H1 (cell line): ENCODE data around the gene LUC7L3. TPM values are rescaled to one million over a fixed set of nuclear protein-coding genes. Genes with fewer than 3 reads are reported as not detected.

Experiments
- CTCF ChIA-PET: fragments of 300-600 bp; sonication (Branson Sonifier 250); formaldehyde crosslinking; loops from one replicate; lab custom pipeline; 2021; ENCODE audit not compliant: partially characterized antibody; lab: Charles Lee
- POLR2A ChIA-PET: fragments of 300-600 bp; sonication (Branson Sonifier 250); formaldehyde crosslinking; loops from one replicate; lab custom pipeline; 2021; ENCODE audit warnings: inconsistent platforms; ENCODE audit not compliant: partially characterized antibody; lab: Charles Lee
- DNase-seq, 2 experiments: peaks; one replicate each; pipeline versions ENCODE4 v3.0.0 to v3.0.0-alpha.2; 2010 to 2022; ENCODE audit warnings: low spot score in 2 of 2, low read depth in 1 of 2, mixed read lengths in 1 of 2
- FAIRE-seq: peaks from 2 replicates; lab custom pipeline; 2011; peaks lifted over from hg19 to GRCh38; lab: Jason Lieb, UNC
- H2AFZ ChIP-seq: 2 replicates; pipeline ENCODE4 v1.8.1; 2012; ENCODE audit warnings: low read length, inconsistent platforms
- H2AK5ac ChIP-seq: 2 replicates; pipeline ENCODE4 v1.6.1; 2013; ENCODE audit warnings: low read depth, low read length
- H2BK120ac ChIP-seq: replicated peaks from 2 replicates; pipeline ENCODE3; 2013; ENCODE audit warnings: low read depth, low read length, inconsistent platforms
- H2BK12ac ChIP-seq: 2 replicates; pipeline ENCODE4 v1.6.1; 2013; ENCODE audit warnings: low read depth, low read length
- H2BK15ac ChIP-seq: 2 replicates; pipeline ENCODE4 v1.6.1; 2013; ENCODE audit warnings: low read length
- H2BK20ac ChIP-seq: 2 replicates; pipeline ENCODE4 v1.6.1; 2013; ENCODE audit warnings: low read length
- H2BK5ac ChIP-seq: 2 replicates; pipeline ENCODE4 v1.6.1; 2013; ENCODE audit warnings: low read depth, low read length
- H3K14ac ChIP-seq: 2 replicates; pipeline ENCODE4 v1.6.1; 2013; ENCODE audit warnings: inconsistent platforms; ENCODE audit not compliant: insufficient read length
- H3K18ac ChIP-seq: 2 replicates; pipeline ENCODE4 v1.6.1; 2013; ENCODE audit warnings: low read length; ENCODE audit errors: extremely low read depth
- H3K23ac ChIP-seq: 2 replicates; pipeline ENCODE4 v1.6.1; 2013; ENCODE audit warnings: inconsistent platforms; ENCODE audit not compliant: insufficient read length
- H3K23me2 ChIP-seq: 2 replicates; pipeline ENCODE4 v1.6.1; 2013; ENCODE audit warnings: low read depth, low read length
- H3K27ac ChIP-seq: 2 replicates; pipeline ENCODE4 v1.6.1; 2011; ENCODE audit warnings: low read depth, low read length, inconsistent platforms
- H3K27me3 ChIP-seq, 4 experiments: replicated peaks in 1 of 4; 1 replicate in 1 of 4; 2 replicates in 3 of 4; pipeline versions ENCODE4 v1.6.1 to v1.8.1; 2011 to 2013; ENCODE audit warnings: low read length in 3 of 4, mild to moderate bottlenecking in 3 of 4, inconsistent platforms in 2 of 4, mixed read lengths in 2 of 4, moderate library complexity in 1 of 4; ENCODE audit not compliant: control insufficient read depth in 3 of 4, insufficient read depth in 3 of 4; ENCODE audit errors: extremely low read depth in 1 of 4
- H3K36me3 ChIP-seq, 4 experiments: 2 replicates each; pipeline versions ENCODE4 v1.6.1 to v1.8.1; 2011 to 2013; ENCODE audit warnings: mild to moderate bottlenecking in 4 of 4, low read length in 3 of 4, moderate library complexity in 2 of 4, control low read depth in 1 of 4, inconsistent platforms in 1 of 4; ENCODE audit not compliant: insufficient read depth in 4 of 4, control insufficient read depth in 2 of 4
- H3K4ac ChIP-seq: replicated peaks from 2 replicates; pipeline ENCODE3; 2013; ENCODE audit warnings: low read length, low read depth, mixed read lengths, inconsistent platforms; ENCODE audit not compliant: insufficient read length
- H3K4me1 ChIP-seq, 4 experiments: replicated peaks in 1 of 4; 1 replicate in 1 of 4; 2 replicates in 3 of 4; pipeline versions ENCODE4 v1.6.1 to v1.8.1; 2011 to 2013; ENCODE audit warnings: low read length in 3 of 4, inconsistent platforms in 2 of 4, mixed read lengths in 1 of 4; ENCODE audit not compliant: insufficient read depth in 4 of 4, control insufficient read depth in 3 of 4
- H3K4me2 ChIP-seq, 2 experiments: 2 replicates each; pipeline versions ENCODE4 v1.6.1 to v1.8.1; 2011 to 2013; ENCODE audit warnings: low read depth in 2 of 2, low read length in 2 of 2, control low read depth in 1 of 2, inconsistent platforms in 1 of 2, mild to moderate bottlenecking in 1 of 2; ENCODE audit not compliant: insufficient read depth in 1 of 2
- H3K4me3 ChIP-seq, 4 experiments: fragments of 200-600, 300-600 bp in 1 of 4; sonication (generic), shearing (Covaris generic), sonication (Bioruptor Twin) in 1 of 4; 2 replicates each; pipeline versions ENCODE4 v1.5.1 to v1.8.1; 2011 to 2016; ENCODE audit warnings: low read length in 4 of 4, low read depth in 3 of 4, control low read depth in 2 of 4, inconsistent platforms in 2 of 4, mild to moderate bottlenecking in 2 of 4, mixed read lengths in 1 of 4, moderate library complexity in 1 of 4; ENCODE audit not compliant: insufficient read depth in 2 of 4; ENCODE audit errors: extremely low read depth in 1 of 4
- H3K56ac ChIP-seq: replicated peaks from 2 replicates; pipeline ENCODE3; 2013; ENCODE audit warnings: low read depth, mild to moderate bottlenecking, mixed read lengths, low read length, inconsistent platforms; ENCODE audit not compliant: insufficient read length
- H3K79me1 ChIP-seq: 2 replicates; pipeline ENCODE4 v1.6.1; 2013; ENCODE audit warnings: low read depth, low read length, control low read depth
- H3K79me2 ChIP-seq, 2 experiments: 2 replicates each; pipeline versions ENCODE4 v1.6.1 to v1.8.1; 2012 to 2013; ENCODE audit warnings: low read length in 2 of 2, mild to moderate bottlenecking in 2 of 2, inconsistent platforms in 1 of 2; ENCODE audit not compliant: insufficient read depth in 2 of 2, control insufficient read depth in 1 of 2
- H3K9ac ChIP-seq, 4 experiments: replicated peaks in 1 of 4; 1 replicate in 1 of 4; 2 replicates in 3 of 4; pipeline versions ENCODE4 v1.6.1 to v1.8.1; 2011 to 2013; ENCODE audit warnings: low read depth in 3 of 4, low read length in 3 of 4, control low read depth in 2 of 4, mild to moderate bottlenecking in 2 of 4, moderate library complexity in 2 of 4, inconsistent platforms in 1 of 4; ENCODE audit errors: extremely low read depth in 1 of 4
- H3K9me3 ChIP-seq, 2 experiments: 2 replicates each; pipeline versions ENCODE4 v1.6.1 to v1.8.1; 2012 to 2013; ENCODE audit warnings: mild to moderate bottlenecking in 2 of 2, moderate library complexity in 2 of 2, control low read depth in 1 of 2, inconsistent platforms in 1 of 2, low read depth in 1 of 2, low read length in 1 of 2, mixed read lengths in 1 of 2; ENCODE audit not compliant: insufficient read depth in 2 of 2
- H4K20me1 ChIP-seq, 2 experiments: replicated peaks in 1 of 2; 2 replicates each; pipeline versions ENCODE3 to v1.8.1; 2011 to 2013; ENCODE audit warnings: inconsistent platforms in 2 of 2, low read length in 2 of 2, mild to moderate bottlenecking in 1 of 2; ENCODE audit not compliant: insufficient read depth in 2 of 2, control insufficient read depth in 1 of 2
- H4K5ac ChIP-seq: 2 replicates; pipeline ENCODE4 v1.6.1; 2013; ENCODE audit warnings: low read length, low read depth, mixed read lengths, inconsistent platforms; ENCODE audit not compliant: insufficient read length
- H4K8ac ChIP-seq: 2 replicates; pipeline ENCODE4 v1.8.0; 2013; ENCODE audit warnings: mild to moderate bottlenecking, moderate library complexity, low read length, inconsistent platforms; ENCODE audit not compliant: insufficient read depth; ENCODE audit errors: extremely low read depth
- H4K91ac ChIP-seq: replicated peaks from 2 replicates; pipeline ENCODE3; 2013; ENCODE audit warnings: low read length, mixed read lengths, inconsistent platforms; ENCODE audit not compliant: insufficient read length
- HDAC2 ChIP-seq, 2 experiments: fragments of 300-600 bp in 1 of 2; sonication (generic) in 1 of 2; IDR thresholded peaks; 2 replicates each; pipeline ENCODE4 v1.6.1; 2011 to 2012; ENCODE audit warnings: low read depth in 2 of 2, low read length in 2 of 2, mild to moderate bottlenecking in 2 of 2, moderate library complexity in 2 of 2, borderline replicate concordance in 1 of 2, inconsistent platforms in 1 of 2
- MAFK ChIP-seq: IDR thresholded peaks from 2 replicates; pipeline ENCODE4 v1.6.1; 2012; ENCODE audit warnings: low read depth, mild to moderate bottlenecking, improper control_type of control experiment, low read length
- SIN3A ChIP-seq, 2 experiments: IDR thresholded peaks in 1 of 2; conservative IDR thresholded peaks in 1 of 2; 2 replicates each; pipeline ENCODE4 v1.6.1; 2011 to 2012; ENCODE audit warnings: low read length in 2 of 2, improper control_type of control experiment in 1 of 2, low read depth in 1 of 2, mild to moderate bottlenecking in 1 of 2
- TAF1 ChIP-seq: IDR thresholded peaks from 2 replicates; pipeline ENCODE4 v1.6.1; 2011; ENCODE audit warnings: mild to moderate bottlenecking, low read depth, low read length
- TBP ChIP-seq: IDR thresholded peaks from 2 replicates; pipeline ENCODE4 v1.6.1; 2011; ENCODE audit warnings: low read depth, low read length, improper control_type of control experiment
- ZNF274 ChIP-seq: IDR thresholded peaks from 2 replicates; pipeline ENCODE4 v1.7.0; 2012; ENCODE audit warnings: low read length, borderline replicate concordance; ENCODE audit errors: extremely low read depth
- WGBS, 2 experiments: shearing (Covaris generic) in 1 of 2; methylation state at CpG; one replicate each; pipeline versions ENCODE4 v1.1.6 to v1.1.7; 2013 to 2015; ENCODE audit warnings: low lambda C conversion rate in 2 of 2, mixed read lengths in 2 of 2, inconsistent platforms in 1 of 2, low coverage in 1 of 2, missing lambda C conversion rate in 1 of 2; ENCODE audit not compliant: insufficient replicate concordance in 2 of 2, insufficient coverage in 1 of 2, insufficient read length in 1 of 2; ENCODE audit errors: extremely low coverage in 1 of 2, missing lambda C conversion rate in 1 of 2; 5-methylcytosine and 5-hydroxymethylcytosine counted together
- polyA plus RNA-seq, 7 experiments: library from polyadenylated mRNA; depleted of rRNA in 3 of 7; stranded (reverse) in 5 of 7; unstranded in 2 of 7; fragments of >200 nt in 5 of 7; fragments of 200-250 nt in 2 of 7; gene quantifications; 1 replicate in 5 of 7; 2 replicates in 1 of 7; 4 replicates in 1 of 7; pipeline versions ENCODE4 v1.2.1 to v1.2.3, GENCODE V29; 2011 to 2013; ENCODE audit warnings: missing spikeins in 2 of 7, mixed read lengths in 2 of 7
- total RNA-seq: library from RNA; stranded (reverse); fragmentation: NEBNext Ultra II Directional; extraction: Animal tissue kit (Norgen Biotek cat#: 25700); gene quantifications from 2 replicates; pipeline ENCODE4 v1.2.1, GENCODE V29; 2021
- TF ChIP-seq, protein P1 (sequence below): IDR thresholded peaks from 2 replicates; pipeline ENCODE4 v1.6.1; 2011; ENCODE audit warnings: low read length, improper control_type of control experiment

Gene LUC7L3
- total and polyA plus RNA-seq, 2 of the 8 experiments (the other 6 are each of a cell fraction or from before 2014, with no cell fraction given): 102 to 126 TPM

DNA sequence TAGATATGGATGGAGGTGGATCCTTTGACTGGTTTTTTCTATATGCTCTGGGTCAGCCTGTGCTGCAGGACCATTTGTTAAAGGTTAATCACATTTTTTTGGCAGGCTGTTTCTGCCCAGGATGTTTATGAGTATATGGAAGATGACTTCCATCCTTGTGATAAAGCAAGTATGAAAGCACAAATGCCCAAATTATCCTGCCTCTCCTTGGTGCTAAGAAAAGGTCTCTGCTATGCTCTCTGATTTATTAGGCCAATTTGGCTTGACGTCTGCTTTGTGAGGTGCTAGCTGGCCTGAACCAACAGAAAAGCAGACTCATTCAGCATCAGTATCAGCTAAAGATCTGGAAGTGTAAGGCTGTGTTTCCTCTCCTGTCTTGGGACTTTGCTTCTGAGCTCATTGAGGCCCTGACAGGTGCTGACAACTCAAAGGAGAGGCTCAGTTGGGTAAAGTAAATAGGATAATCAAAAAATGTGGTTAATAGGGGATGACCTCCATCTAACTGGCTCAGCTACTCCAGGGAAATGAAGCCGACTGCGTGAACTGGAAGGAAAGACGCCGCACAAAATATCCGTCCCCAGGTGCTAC, 26.9 kb upstream of the LUC7L3 start:
- Histone ChIP-seq H3K4me2 (no peak overlapping the region), H2BK20ac (no peak overlapping the region), H3K23ac (no peak overlapping the region), H2AK5ac (no peak overlapping the region), H3K23me2 (no peaks in the 10 kb centered on the region), H3K56ac (no peak overlapping the region), H2BK120ac (no peak overlapping the region), H3K4me1 (peaks cover 1 to 17% (median 8%) of the 10 kb centered on the region in 4 experiments; a peak in 6 of 7 replicates), H3K4ac (no peak overlapping the region), H2BK12ac (no peak overlapping the region), H3K36me3 (peaks cover 15 to 42% (median 29%) of the 10 kb centered on the region in 4 experiments), H4K8ac (no peak overlapping the region), H3K9ac (no peak overlapping the region), H3K14ac (no peak overlapping the region), H4K91ac (no peak overlapping the region), H3K79me2 (no peaks in the 10 kb centered on the region), H2AFZ (no peak overlapping the region), H3K18ac (no peak overlapping the region), H4K5ac (no peak overlapping the region), H3K4me3 (no peak overlapping the region), H3K79me1 (no peaks in the 10 kb centered on the region), H3K27ac (no peak overlapping the region), H3K27me3 (no peaks in the 10 kb centered on the region), H4K20me1 (no peaks in the 10 kb centered on the region), H2BK15ac (no peak overlapping the region), H3K9me3 (no peaks in the 10 kb centered on the region), H2BK5ac (no peak overlapping the region)
- CTCF ChIA-PET: interaction anchor here (0.6 to 20.2 kb wide), 10 partner anchors 11 to 211 kb away, joined by 3 to 391 read pairs (median 4); partner anchors contain the start of gene SPATA20
- no peak for FAIRE-seq
- no peak for DNase-seq
- POLR2A ChIA-PET: interaction anchor here (1.9 to 2.2 kb wide), 2 partner anchors 20 to 27 kb away, joined by 4 to 5 read pairs; partner anchors contain the start of gene LUC7L3
- WGBS, 2 experiments: 89% methylated on average over 6 of the region's 6 CpGs; no CpG with 5 or more reads in 1 of the 2 experiments
- TF ChIP-seq SIN3A (conservative IDR thresholded peaks at IDR 0.05 in 1 of 2, IDR thresholded peaks at IDR 0.05 in 1 of 2; ENCODE audit: low read depth in 1 of 2, low read length in 2 of 2) (no peak), TAF1 (no peak), MAFK (no peak), ZNF274 (no peak), HDAC2 (IDR thresholded peaks at IDR 0.05; ENCODE audit: borderline replicate concordance in 1 of 2, low read depth in 2 of 2, low read length in 2 of 2) (no peak), TBP (no peak)
- TF ChIP-seq, protein P1, sequence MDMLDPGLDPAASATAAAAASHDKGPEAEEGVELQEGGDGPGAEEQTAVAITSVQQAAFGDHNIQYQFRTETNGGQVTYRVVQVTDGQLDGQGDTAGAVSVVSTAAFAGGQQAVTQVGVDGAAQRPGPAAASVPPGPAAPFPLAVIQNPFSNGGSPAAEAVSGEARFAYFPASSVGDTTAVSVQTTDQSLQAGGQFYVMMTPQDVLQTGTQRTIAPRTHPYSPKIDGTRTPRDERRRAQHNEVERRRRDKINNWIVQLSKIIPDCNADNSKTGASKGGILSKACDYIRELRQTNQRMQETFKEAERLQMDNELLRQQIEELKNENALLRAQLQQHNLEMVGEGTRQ: no peak
